ENCODE measurements around the gene SLC10A7.
A peak's percentile ranks its signal among the peaks of the same experiment; 100 is the strongest.

SLC10A7 gene

GRCh38 chr4:146428298-146428697, 93.4 kb downstream of the SLC10A7 start:
- H3K9me3 ChIP-seq (ENCODE audit: control insufficient read depth in 1 of 2, low read length in 2 of 2), result no peaks in the 10 kb centered on the region

GRCh38 chr4:146417822-146418221, 103.9 kb downstream of the SLC10A7 start:
- no peak overlapping the region for H3K4me3 ChIP-seq (ENCODE audit: low read depth in 1 of 2, low read length in 2 of 2)

More at GRCh38 chr4:146428298-146428697, 93.4 kb downstream of the SLC10A7 start:
- H3K4me1 ChIP-seq (ENCODE audit: control insufficient read depth in 1 of 2, insufficient read depth in 2 of 2, low read length in 2 of 2), result no peaks in the 10 kb centered on the region
- H3K9ac ChIP-seq (ENCODE audit: low read depth in 1 of 2, low read length in 2 of 2), result no peak overlapping the region
- no peak overlapping the region for H3K27ac ChIP-seq (ENCODE audit: low read depth, low read length)
- H3K36me3 ChIP-seq (ENCODE audit: control insufficient read depth in 1 of 2, insufficient read depth in 2 of 2, low read length in 2 of 2), result no peaks in the 10 kb centered on the region
- no peak overlapping the region for H3K4me3 ChIP-seq (ENCODE audit: low read depth in 1 of 2, low read length in 2 of 2)
- H3K27me3 ChIP-seq (ENCODE audit: control insufficient read depth in 1 of 2, insufficient read depth in 2 of 2, low read length in 2 of 2), result no peaks in the 10 kb centered on the region

DNA sequence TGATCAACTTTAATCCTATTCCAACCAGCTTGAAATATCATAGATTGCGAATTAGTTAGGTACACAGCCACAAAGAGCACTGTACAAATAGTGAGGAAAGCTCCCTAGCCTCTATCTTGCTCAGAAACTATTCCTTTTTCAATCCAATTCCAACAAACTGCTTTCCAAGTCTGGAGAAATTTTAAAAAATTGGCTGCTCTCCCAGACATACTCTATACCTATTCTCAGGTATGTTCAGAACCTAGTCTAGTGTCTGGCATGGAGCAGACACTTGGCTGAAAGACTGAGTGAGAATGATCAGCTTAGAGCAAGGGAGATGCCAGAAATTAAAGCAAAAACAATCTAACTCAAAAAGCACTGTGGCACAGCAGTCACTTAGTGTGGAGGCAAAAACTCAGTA, 105.9 kb downstream of the SLC10A7 start:
- Histone ChIP-seq H3K36me3 (ENCODE audit: control insufficient read depth in 1 of 2, insufficient read depth in 2 of 2, low read length in 2 of 2) (no peaks in the 10 kb centered on the region), H3K9me3 (ENCODE audit: control insufficient read depth in 1 of 2, low read length in 2 of 2) (no peaks in the 10 kb centered on the region), H3K4me1 (ENCODE audit: control insufficient read depth in 1 of 2, insufficient read depth in 2 of 2, low read length in 2 of 2) (no peaks in the 10 kb centered on the region), H3K27me3 (ENCODE audit: control insufficient read depth in 1 of 2, insufficient read depth in 2 of 2, low read length in 2 of 2) (no peaks in the 10 kb centered on the region), H3K9ac (ENCODE audit: low read depth in 1 of 2, low read length in 2 of 2) (no peak overlapping the region), H3K4me3 (ENCODE audit: low read depth in 1 of 2, low read length in 2 of 2) (no peak overlapping the region), H3K27ac (ENCODE audit: low read depth, low read length) (no peak overlapping the region)

More at GRCh38 chr4:146417822-146418221, 103.9 kb downstream of the SLC10A7 start:
- Histone ChIP-seq H3K27me3 (ENCODE audit: control insufficient read depth in 1 of 2, insufficient read depth in 2 of 2, low read length in 2 of 2) (no peaks in the 10 kb centered on the region), H3K4me1 (ENCODE audit: control insufficient read depth in 1 of 2, insufficient read depth in 2 of 2, low read length in 2 of 2) (no peaks in the 10 kb centered on the region), H3K27ac (ENCODE audit: low read depth, low read length) (no peak overlapping the region), H3K9me3 (ENCODE audit: control insufficient read depth in 1 of 2, low read length in 2 of 2) (no peaks in the 10 kb centered on the region), H3K9ac (ENCODE audit: low read depth in 1 of 2, low read length in 2 of 2) (no peak overlapping the region), H3K36me3 (ENCODE audit: control insufficient read depth in 1 of 2, insufficient read depth in 2 of 2, low read length in 2 of 2) (no peaks in the 10 kb centered on the region)

- H3K9ac ChIP-seq (ENCODE audit: low read depth in 1 of 2, low read length in 2 of 2), result no peak overlapping the region
- no peaks in the 10 kb centered on the region for H3K27me3 ChIP-seq (ENCODE audit: control insufficient read depth in 1 of 2, insufficient read depth in 2 of 2, low read length in 2 of 2)
- peaks cover 4 to 11% of the 10 kb centered on the region in 2 donors for H3K4me1 ChIP-seq (ENCODE audit: control insufficient read depth in 1 of 2, insufficient read depth in 2 of 2, low read length in 2 of 2)
- no peaks in the 10 kb centered on the region for H3K36me3 ChIP-seq (ENCODE audit: control insufficient read depth in 1 of 2, insufficient read depth in 2 of 2, low read length in 2 of 2)
- H3K9me3 ChIP-seq (ENCODE audit: control insufficient read depth in 1 of 2, low read length in 2 of 2), result no peaks in the 10 kb centered on the region
- H3K27ac ChIP-seq (ENCODE audit: low read depth, low read length), result no peak overlapping the region
- H3K4me3 ChIP-seq (ENCODE audit: low read depth in 1 of 2, low read length in 2 of 2), result no peak overlapping the region
Observed at GRCh38 chr4:146407669-146408084, 114.1 kb downstream of the SLC10A7 start.

GRCh38 chr4:146407257-146407656, 114.5 kb downstream of the SLC10A7 start:
- Histone ChIP-seq H3K9ac (ENCODE audit: low read depth in 1 of 2, low read length in 2 of 2) (no peak overlapping the region), H3K27me3 (ENCODE audit: control insufficient read depth in 1 of 2, insufficient read depth in 2 of 2, low read length in 2 of 2) (no peaks in the 10 kb centered on the region), H3K4me3 (ENCODE audit: low read depth in 1 of 2, low read length in 2 of 2) (no peak overlapping the region), H3K9me3 (ENCODE audit: control insufficient read depth in 1 of 2, low read length in 2 of 2) (no peaks in the 10 kb centered on the region), H3K36me3 (ENCODE audit: control insufficient read depth in 1 of 2, insufficient read depth in 2 of 2, low read length in 2 of 2) (no peaks in the 10 kb centered on the region), H3K4me1 (ENCODE audit: control insufficient read depth in 1 of 2, insufficient read depth in 2 of 2, low read length in 2 of 2) (peaks cover 4 to 11% of the 10 kb centered on the region in 2 donors), H3K27ac (ENCODE audit: low read depth, low read length) (no peak overlapping the region)

DNA sequence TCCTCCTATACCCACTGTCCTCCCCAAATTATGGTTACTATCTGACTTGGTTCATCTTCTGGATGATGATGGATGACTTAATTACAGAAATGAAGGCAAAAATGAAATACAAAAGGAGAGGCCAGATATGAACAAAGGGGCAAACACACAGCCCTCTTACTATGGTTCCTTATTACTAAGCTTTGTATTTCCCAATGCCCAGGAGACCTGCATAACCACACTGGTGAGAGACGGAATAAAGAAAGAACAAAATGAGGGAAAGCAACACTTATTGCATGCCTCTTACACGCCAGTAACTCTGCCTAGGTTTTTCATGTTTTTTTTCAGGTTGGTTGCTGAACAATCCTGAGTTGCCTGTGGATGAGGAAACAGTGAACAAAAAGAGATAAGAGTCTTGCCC, 120.5 kb downstream of the SLC10A7 start:
- no peak overlapping the region for H3K27ac ChIP-seq (ENCODE audit: low read depth, low read length)
- no peaks in the 10 kb centered on the region for H3K27me3 ChIP-seq (ENCODE audit: control insufficient read depth in 1 of 2, insufficient read depth in 2 of 2, low read length in 2 of 2)
- H3K4me3 ChIP-seq (ENCODE audit: low read depth in 1 of 2, low read length in 2 of 2), result no peak overlapping the region
- no peaks in the 10 kb centered on the region for H3K9me3 ChIP-seq (ENCODE audit: control insufficient read depth in 1 of 2, low read length in 2 of 2)
- no peaks in the 10 kb centered on the region for H3K36me3 ChIP-seq (ENCODE audit: control insufficient read depth in 1 of 2, insufficient read depth in 2 of 2, low read length in 2 of 2)
- H3K9ac ChIP-seq (ENCODE audit: low read depth in 1 of 2, low read length in 2 of 2), result no peak overlapping the region
- H3K4me1 ChIP-seq (ENCODE audit: control insufficient read depth in 1 of 2, insufficient read depth in 2 of 2, low read length in 2 of 2), result peaks cover 9 to 20% of the 10 kb centered on the region in 2 donors

DNA sequence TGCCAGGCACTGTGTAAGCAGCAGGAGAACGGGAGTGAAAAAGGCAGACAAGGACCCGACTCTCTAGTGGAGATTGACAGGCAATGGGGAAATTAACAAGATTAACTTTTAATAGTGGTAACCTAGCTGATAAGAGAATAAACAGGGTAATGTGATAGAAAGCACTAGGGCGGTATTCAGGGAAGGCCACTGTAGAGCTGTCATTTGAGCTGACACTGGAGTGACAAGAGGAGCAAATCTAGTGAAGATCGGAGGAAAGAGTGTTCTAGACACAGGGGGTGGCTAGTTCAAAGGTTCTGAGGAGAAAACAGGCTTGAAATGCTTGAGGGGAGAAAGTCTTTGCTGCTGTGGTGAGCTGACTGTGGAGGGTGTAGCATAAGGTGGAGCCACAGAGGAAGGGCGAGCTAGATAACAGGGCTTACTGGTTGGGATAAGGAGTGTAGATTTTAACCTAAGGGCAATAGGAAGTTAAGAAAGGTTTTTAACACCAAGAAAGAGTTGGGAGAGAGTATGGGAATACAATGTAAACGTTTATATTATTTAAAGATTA, 122.8 kb downstream of the SLC10A7 start:
- Histone ChIP-seq H3K36me3 (ENCODE audit: control insufficient read depth in 1 of 2, insufficient read depth in 2 of 2, low read length in 2 of 2) (no peaks in the 10 kb centered on the region), H3K4me3 (ENCODE audit: low read depth in 1 of 2, low read length in 2 of 2) (peak overlapping the region in 1 of 2 donors; percentile 34), H3K27ac (ENCODE audit: low read depth, low read length) (no peak overlapping the region), H3K9me3 (ENCODE audit: control insufficient read depth in 1 of 2, low read length in 2 of 2) (no peaks in the 10 kb centered on the region), H3K27me3 (ENCODE audit: control insufficient read depth in 1 of 2, insufficient read depth in 2 of 2, low read length in 2 of 2) (no peaks in the 10 kb centered on the region), H3K4me1 (ENCODE audit: control insufficient read depth in 1 of 2, insufficient read depth in 2 of 2, low read length in 2 of 2) (peaks cover 9 to 20% of the 10 kb centered on the region in 2 donors), H3K9ac (ENCODE audit: low read depth in 1 of 2, low read length in 2 of 2) (no peak overlapping the region)

GRCh38 chr4:146398404-146398803, 123.3 kb downstream of the SLC10A7 start:
- Histone ChIP-seq H3K9ac (ENCODE audit: low read depth in 1 of 2, low read length in 2 of 2) (no peak overlapping the region), H3K4me3 (ENCODE audit: low read depth in 1 of 2, low read length in 2 of 2) (no peak overlapping the region), H3K4me1 (ENCODE audit: control insufficient read depth in 1 of 2, insufficient read depth in 2 of 2, low read length in 2 of 2) (peaks cover 9 to 20% of the 10 kb centered on the region in 2 donors), H3K36me3 (ENCODE audit: control insufficient read depth in 1 of 2, insufficient read depth in 2 of 2, low read length in 2 of 2) (no peaks in the 10 kb centered on the region), H3K9me3 (ENCODE audit: control insufficient read depth in 1 of 2, low read length in 2 of 2) (no peaks in the 10 kb centered on the region), H3K27me3 (ENCODE audit: control insufficient read depth in 1 of 2, insufficient read depth in 2 of 2, low read length in 2 of 2) (no peaks in the 10 kb centered on the region), H3K27ac (ENCODE audit: low read depth, low read length) (no peak overlapping the region)

DNA sequence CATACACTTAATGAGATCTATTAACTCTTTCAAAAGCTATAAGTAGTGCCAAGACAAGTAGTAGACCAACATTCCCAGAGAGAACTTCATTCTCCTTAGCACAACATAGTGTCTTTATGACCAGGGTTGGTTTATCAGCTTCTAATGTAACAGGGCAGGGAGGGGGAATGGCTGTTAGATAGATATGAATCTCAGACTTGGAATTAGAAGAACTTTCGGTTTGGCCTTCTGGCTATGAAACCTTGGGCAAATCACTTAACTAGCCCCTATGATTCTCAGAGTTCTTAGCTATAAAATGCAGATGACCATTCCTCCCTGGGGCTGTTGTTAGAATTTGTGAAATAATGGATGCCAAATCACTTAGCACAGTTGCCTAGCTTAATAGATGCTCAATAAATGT, 132.2 kb downstream of the SLC10A7 start:
- no peaks in the 10 kb centered on the region for H3K4me1 ChIP-seq (ENCODE audit: control insufficient read depth in 1 of 2, insufficient read depth in 2 of 2, low read length in 2 of 2)
- H3K27me3 ChIP-seq (ENCODE audit: control insufficient read depth in 1 of 2, insufficient read depth in 2 of 2, low read length in 2 of 2), result no peaks in the 10 kb centered on the region
- no peak overlapping the region for H3K9ac ChIP-seq (ENCODE audit: low read depth in 1 of 2, low read length in 2 of 2)
- no peak overlapping the region for H3K27ac ChIP-seq (ENCODE audit: low read depth, low read length)
- no peaks in the 10 kb centered on the region for H3K36me3 ChIP-seq (ENCODE audit: control insufficient read depth in 1 of 2, insufficient read depth in 2 of 2, low read length in 2 of 2)
- H3K9me3 ChIP-seq (ENCODE audit: control insufficient read depth in 1 of 2, low read length in 2 of 2), result no peaks in the 10 kb centered on the region
- H3K4me3 ChIP-seq (ENCODE audit: low read depth in 1 of 2, low read length in 2 of 2), result no peak overlapping the region

- H3K9ac ChIP-seq (ENCODE audit: low read depth in 1 of 2, low read length in 2 of 2), result no peak overlapping the region
- H3K4me1 ChIP-seq (ENCODE audit: control insufficient read depth in 1 of 2, insufficient read depth in 2 of 2, low read length in 2 of 2), result no peaks in the 10 kb centered on the region
- no peak overlapping the region for H3K27ac ChIP-seq (ENCODE audit: low read depth, low read length)
- no peaks in the 10 kb centered on the region for H3K36me3 ChIP-seq (ENCODE audit: control insufficient read depth in 1 of 2, insufficient read depth in 2 of 2, low read length in 2 of 2)
- H3K27me3 ChIP-seq (ENCODE audit: control insufficient read depth in 1 of 2, insufficient read depth in 2 of 2, low read length in 2 of 2), result no peaks in the 10 kb centered on the region
- H3K9me3 ChIP-seq (ENCODE audit: control insufficient read depth in 1 of 2, low read length in 2 of 2), result no peaks in the 10 kb centered on the region
- H3K4me3 ChIP-seq (ENCODE audit: low read depth in 1 of 2, low read length in 2 of 2), result no peak overlapping the region
Observed at GRCh38 chr4:146382194-146382593, 139.5 kb downstream of the SLC10A7 start.

Data from duodenal mucosa (tissue), 2 donors.